Middle frontal gyrus (tissue), 1 donor: ENCODE results near the gene ACTL10.
"Not testable (repeated sequence)": the region's sequence is repeated elsewhere in the genome, so short reads cannot be mapped to it uniquely, and the experiment has no call there.

Experiments used
- DNase-seq: peaks from one replicate; pipeline ENCODE4 v3.0.0-alpha.2; 2015; ENCODE audit warnings: low spot score; ENCODE audit errors: extremely low spot score

ACTL10 gene

DNA sequence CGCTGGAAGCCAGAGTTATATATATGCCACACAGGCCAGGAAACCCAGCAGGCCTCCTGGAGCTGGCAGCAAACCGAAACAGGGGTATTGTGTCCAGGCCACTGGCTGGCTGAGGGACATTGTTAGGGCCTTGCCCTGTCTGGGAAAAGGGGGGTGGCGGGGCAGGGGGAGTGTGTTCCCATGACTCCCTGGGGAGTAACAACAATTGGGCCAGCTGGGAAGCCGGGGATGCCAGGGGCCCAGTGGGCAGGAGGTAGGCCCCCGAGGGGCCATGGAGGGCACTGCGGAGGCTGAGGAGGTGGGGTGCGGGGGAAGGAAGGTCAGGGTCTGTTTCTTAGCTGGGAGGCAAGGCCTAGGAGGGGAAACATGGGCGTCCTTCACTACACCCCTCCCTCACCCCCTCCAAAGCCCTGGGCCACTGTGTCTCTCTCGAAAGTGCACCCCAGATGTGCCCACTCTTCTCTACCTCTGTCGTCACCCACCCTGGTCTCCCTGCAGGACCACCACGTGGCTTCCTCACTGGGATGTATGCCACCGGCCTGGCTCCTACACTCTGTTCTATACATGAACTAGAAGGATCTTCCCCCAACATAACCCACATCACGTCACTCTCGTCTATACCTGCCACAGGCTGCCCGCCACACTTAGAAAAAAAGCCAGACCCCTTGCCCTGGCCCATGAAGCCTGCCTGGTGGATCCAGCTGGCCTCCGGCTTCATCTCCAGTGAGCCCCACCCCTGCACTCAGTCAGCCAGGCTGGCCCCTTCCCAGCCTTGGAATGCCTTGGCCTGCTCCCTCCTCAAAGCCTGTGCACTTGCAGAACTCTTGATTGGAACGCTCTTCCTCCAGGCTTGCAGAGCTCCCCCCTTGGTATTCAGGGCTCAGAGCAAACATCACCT, 27.2 kb downstream of the ACTL10 start:
- DNase-seq, result peak; percentile 53

GRCh38 chr20:33694639-33695012, 27.9 kb downstream of the ACTL10 start:
- no peak for DNase-seq

- DNase-seq, result no peak
Measured at GRCh38 chr20:33696448-33696847, 29.7 kb downstream of the ACTL10 start.

DNA sequence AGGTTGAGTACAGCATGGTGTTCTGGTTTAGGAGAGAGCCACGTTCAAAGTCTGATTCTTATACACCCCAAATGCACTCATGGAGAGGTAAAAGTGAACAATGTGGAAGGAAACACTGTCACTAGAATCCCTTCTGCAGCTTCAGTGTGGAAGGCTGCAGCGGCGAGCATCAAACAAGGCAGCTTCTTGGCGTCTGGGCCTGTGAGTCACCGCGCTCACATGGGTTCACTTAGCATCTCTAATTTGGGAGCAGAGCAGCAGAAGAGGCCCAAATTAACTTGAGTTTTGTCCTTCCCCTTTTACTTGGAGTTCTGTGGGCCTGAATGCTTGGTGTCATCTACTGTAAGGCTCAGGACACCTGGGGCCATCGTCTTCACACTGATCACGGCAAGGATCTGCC, 30.4 kb downstream of the ACTL10 start:
- peak; percentile 65 for DNase-seq

- DNase-seq, result not testable (repeated sequence)
Measured at GRCh38 chr20:33698966-33699365, 32.2 kb downstream of the ACTL10 start.

- DNase-seq, result not testable (repeated sequence)
Measured at GRCh38 chr20:33700696-33701441, 34.1 kb downstream of the ACTL10 start.

- no peak for DNase-seq
Measured at GRCh38 chr20:33701629-33702450, 35.1 kb downstream of the ACTL10 start.

GRCh38 chr20:33702861-33703260, 36.1 kb downstream of the ACTL10 start:
- DNase-seq, result peak; percentile 65

DNA sequence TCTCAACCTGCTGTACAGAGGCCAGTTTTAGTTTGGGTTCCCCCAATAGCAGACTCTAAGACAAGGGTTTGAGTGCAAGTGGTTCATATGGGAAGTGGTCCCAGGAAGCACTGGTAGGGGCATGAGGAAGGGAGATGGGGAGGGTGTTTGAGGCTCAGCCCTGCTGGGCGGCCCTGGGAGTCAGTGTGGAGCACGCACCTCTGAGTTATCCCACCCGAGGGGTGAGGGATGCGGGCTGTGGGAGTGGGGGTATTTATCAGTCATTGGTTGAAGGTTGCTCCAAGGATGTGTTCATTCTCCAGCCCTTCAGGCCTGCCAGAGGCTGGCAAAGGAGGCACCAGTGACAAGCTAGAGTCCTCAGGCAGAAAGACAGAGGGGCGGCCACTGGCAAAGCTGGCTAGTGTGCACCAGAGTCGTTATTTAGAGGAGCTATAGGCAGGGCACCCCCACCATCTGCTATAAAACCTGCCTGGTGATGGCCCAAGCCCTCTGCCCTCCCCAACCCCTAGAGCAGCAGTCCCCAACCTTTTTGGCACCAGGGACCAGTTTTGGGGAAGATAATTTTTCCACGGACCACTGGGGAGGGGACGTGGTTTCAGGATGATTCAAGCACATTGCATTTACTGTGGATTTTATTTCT, 36.9 kb downstream of the ACTL10 start:
- DNase-seq, result no peak

- no peak for DNase-seq
Measured at GRCh38 chr20:33704197-33704924, 37.6 kb downstream of the ACTL10 start.

DNA sequence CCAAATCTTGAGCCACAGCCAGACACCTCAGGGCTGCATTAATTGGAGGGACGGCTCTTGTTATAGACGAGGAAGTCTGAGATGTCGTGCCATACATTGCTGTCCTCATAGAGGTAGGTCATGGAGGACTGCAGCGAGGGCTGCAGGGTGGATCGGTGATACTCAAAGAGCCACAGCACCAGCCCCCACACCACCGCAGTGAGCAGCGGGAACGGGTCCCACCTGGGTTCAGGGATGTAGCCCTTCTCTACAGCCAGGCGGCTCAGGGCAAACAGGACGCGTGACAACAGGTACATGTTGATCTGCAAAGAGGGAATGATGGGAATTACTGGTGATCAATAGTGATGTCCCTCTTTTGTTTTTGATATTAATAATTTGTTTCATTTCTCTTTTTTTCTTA, 40.9 kb downstream of the ACTL10 start:
- DNase-seq, result no peak

DNA sequence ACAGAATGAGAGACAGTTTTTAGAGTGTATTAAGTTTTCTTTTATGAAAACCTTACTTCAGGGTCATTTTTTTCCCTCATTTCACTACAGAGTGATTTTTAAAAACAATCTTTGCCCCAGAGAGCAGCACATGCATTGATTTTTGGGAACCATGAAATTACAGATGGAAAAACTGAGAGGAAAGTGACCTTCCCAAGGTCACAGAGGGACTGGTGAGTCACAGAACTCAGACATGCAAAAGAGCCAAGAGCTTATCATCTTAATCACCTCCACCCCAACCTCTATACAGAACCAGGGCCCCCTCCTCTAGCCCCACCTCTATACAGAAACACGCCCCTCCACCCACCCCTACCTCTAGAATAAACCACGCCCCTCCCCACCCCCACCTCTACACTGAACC, 42.7 kb downstream of the ACTL10 start:
- no peak for DNase-seq

GRCh38 chr20:33709905-33710541, 43.3 kb downstream of the ACTL10 start:
- DNase-seq, result no peak

DNA sequence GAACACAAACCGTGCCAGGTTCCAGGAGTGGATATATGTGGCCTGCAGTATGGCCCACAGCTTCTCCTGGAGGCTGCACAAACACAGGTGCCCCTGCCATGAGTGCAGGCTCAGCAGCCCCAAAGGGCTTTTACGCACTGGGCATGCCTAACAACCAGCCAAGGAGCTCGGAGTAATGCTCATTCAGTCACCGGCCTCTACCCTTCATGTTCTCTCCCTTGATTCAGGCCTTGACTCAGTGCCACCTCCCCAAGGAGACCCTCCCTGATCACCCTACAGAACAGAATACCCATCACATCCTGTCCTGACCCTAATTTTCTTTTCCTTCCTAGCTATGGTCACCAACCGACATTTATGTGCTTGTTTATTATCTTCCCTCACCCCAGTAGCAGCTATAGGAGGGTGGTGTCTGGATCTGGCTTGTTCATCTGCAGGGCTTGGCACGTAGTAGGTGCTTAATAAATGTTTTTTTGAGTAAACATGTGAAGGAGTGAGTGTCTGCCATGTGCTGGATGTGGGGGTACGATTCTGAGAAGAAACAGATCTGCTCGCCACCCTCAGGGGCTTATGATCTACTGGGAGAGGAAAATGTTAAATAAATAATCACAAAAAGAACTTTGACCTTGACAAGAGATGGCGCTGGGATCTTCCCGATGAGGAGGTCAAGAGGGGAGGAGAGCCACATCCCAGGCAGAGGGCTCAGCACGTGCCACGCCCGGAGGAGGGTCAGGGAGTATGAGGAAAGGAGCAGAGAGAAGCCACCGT, 44.1 kb downstream of the ACTL10 start:
- no peak for DNase-seq

GRCh38 chr20:33711446-33711738, 44.6 kb downstream of the ACTL10 start:
- DNase-seq, result no peak

DNA sequence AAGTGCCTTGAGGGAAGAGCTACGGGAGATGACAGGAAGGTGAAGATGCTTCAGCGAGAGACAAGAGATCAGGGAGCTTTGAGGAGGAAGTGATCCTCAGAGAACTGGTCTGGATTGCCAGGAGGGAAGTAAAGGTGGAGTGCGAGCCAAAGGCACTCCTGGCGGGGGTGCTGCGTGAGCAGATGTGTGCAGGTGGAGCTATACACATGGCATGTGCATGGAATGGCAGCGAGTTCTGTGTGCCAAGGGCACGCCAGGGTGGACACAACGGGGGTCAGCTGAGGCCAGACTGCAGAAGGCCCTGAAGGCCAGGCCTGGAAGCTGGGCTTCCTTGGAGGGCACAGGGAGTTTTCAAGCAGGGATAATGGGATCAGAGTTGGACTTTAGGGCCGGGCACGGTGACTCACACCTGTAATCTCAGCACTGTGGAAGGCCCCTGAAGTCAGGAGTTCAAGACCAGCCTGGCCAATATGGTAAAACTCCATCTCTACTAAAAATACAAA, 47.2 kb downstream of the ACTL10 start:
- no peak for DNase-seq

DNA sequence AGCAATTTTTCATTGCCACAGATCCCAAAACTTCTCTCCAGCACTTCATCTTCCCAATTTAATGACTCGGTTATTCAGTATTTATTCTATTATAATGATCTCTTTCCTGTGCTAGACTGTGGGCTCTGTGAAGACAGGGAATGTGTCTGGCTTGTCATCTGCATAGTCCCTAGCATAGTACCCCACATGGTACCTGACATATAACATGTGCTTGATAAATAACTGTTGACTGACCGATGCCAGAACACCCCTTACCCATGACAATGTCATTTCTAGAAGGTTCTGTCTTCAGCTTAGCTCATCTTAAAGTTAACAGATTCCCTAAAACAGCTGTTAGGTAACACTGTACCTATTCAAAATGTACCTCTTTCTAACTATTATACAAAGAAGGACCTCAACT, 49.8 kb downstream of the ACTL10 start:
- DNase-seq, result no peak
